ENCODE data around the gene CSF2.
A peak's percentile ranks its signal among the peaks of the same experiment; 100 is the strongest.

CSF2 gene

GRCh38 chr5:132055441-132055807, 18.2 kb upstream of the CSF2 start:
- DNase-seq, result peak; percentile 1

GRCh38 chr5:132055808-132056609, 17.6 kb upstream of the CSF2 start:
- DNase-seq, result no peak

- no peak for DNase-seq
Observed at GRCh38 chr5:132056610-132057497, 16.7 kb upstream of the CSF2 start.

GRCh38 chr5:132057498-132058255, 15.9 kb upstream of the CSF2 start:
- no peak for DNase-seq

GRCh38 chr5:132058646-132059042, 14.9 kb upstream of the CSF2 start:
- DNase-seq, result no peak

- no peak for DNase-seq
Observed at GRCh38 chr5:132059043-132059695, 14.4 kb upstream of the CSF2 start.

- DNase-seq, result no peak
Observed at GRCh38 chr5:132059696-132060500, 13.7 kb upstream of the CSF2 start.

- no peak for DNase-seq
Observed at GRCh38 chr5:132060501-132061161, 13.0 kb upstream of the CSF2 start, which contains the start of gene IL3. TSS of gene IL3 (plus strand) at chr5:132060655. CDS start at chr5:132060707, 52 bp downstream.

GRCh38 chr5:132063090-132063911, 10.3 kb upstream of the CSF2 start:
- peak; percentile 11 for DNase-seq

GRCh38 chr5:132064140-132064539, 9.4 kb upstream of the CSF2 start:
- DNase-seq, result no peak

GRCh38 chr5:132064738-132065331, 8.8 kb upstream of the CSF2 start:
- peak; percentile 3 for DNase-seq

- DNase-seq, result no peak
Observed at GRCh38 chr5:132065351-132065937, 8.1 kb upstream of the CSF2 start.

- no peak for DNase-seq
Observed at GRCh38 chr5:132065951-132066701, 7.5 kb upstream of the CSF2 start.

GRCh38 chr5:132066871-132067270, 6.7 kb upstream of the CSF2 start:
- DNase-seq, result no peak

- DNase-seq, result no peak
Observed at GRCh38 chr5:132067451-132067850, 6.1 kb upstream of the CSF2 start.

- DNase-seq, result no peak
Observed at GRCh38 chr5:132067941-132068808, 5.4 kb upstream of the CSF2 start.

- no peak for DNase-seq
Observed at GRCh38 chr5:132069561-132069960, 4.0 kb upstream of the CSF2 start.

GRCh38 chr5:132069994-132070393, 3.6 kb upstream of the CSF2 start:
- DNase-seq, result no peak
